Measurements from ENCODE around the gene SLC35F1.

Gene SLC35F1

GRCh38 chr6:118313208-118313607, 406.1 kb downstream of the SLC35F1 start:
- FAIRE-seq = no peak

GRCh38 chr6:118313762-118314161, 406.7 kb downstream of the SLC35F1 start:
- FAIRE-seq (no peak), DNase-seq (ENCODE audit: insufficient read length, low spot score) (no peak)
- TF ChIP-seq TAF1 (IDR thresholded peaks at IDR 0.05; ENCODE audit: low read depth, low read length) = no peak

More at GRCh38 chr6:118313208-118313607, 406.1 kb downstream of the SLC35F1 start:
- DNase-seq (ENCODE audit: insufficient read length, low spot score) = no peak
- TF ChIP-seq POU2F2 (IDR thresholded peaks at IDR 0.05; ENCODE audit: low read depth, low read length) (no peak), POLR2AphosphoS5 (IDR thresholded peaks at IDR 0.05; ENCODE audit: low read depth, low read length) (no peak), TAF1 (IDR thresholded peaks at IDR 0.05; ENCODE audit: low read depth, low read length) (no peak), SPI1 (IDR thresholded peaks at IDR 0.05; ENCODE audit: low read depth, low read length) (no peak), POLR2A (IDR thresholded peaks at IDR 0.05; ENCODE audit: low read depth, low read length) (no peak), PAX5 (IDR thresholded peaks at IDR 0.05; ENCODE audit: insufficient read depth, low read length, severe bottlenecking) (no peak)

DNA sequence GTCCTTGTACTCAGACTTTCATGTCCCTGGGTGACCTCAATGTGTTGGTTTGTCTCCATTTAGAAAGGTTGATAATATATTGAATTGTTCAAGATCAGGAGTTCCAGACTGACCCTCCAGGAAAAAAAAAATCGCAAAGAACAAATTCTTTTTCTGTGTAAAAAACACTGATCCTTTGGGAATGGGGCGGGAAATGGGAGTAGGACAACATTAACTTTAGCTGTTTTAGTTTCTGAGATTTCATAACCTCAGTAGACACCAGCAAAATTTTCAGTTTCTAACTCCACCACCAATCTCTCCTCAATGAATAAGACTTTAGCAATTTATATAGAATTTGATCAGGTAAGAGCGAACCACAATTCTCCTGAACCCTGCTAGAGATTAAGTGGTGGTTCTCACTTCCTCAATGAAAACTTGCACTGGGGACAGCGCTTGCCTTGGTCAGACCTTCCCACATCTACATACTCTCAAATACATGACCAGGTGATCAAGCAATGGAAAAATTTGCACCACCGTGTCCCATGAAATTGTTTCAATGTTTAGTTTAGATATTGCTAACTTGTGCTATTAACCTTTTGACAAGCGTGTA, 409.8 kb downstream of the SLC35F1 start:
- DNase-seq (ENCODE audit: insufficient read length, low spot score) (no peak), FAIRE-seq (no peak)
- TF ChIP-seq PAX5 (IDR thresholded peaks at IDR 0.05; ENCODE audit: insufficient read depth, low read length, severe bottlenecking) = no peak
- no peak for TF ChIP-seq TAF1 (IDR thresholded peaks at IDR 0.05; ENCODE audit: low read depth, low read length)
- TF ChIP-seq POLR2A (IDR thresholded peaks at IDR 0.05; ENCODE audit: low read depth, low read length) = no peak
- peak; percentile 85 for TF ChIP-seq SPI1 (IDR thresholded peaks at IDR 0.05; ENCODE audit: low read depth, low read length)
- TF ChIP-seq POLR2AphosphoS5 (IDR thresholded peaks at IDR 0.05; ENCODE audit: low read depth, low read length) = no peak
- no peak for TF ChIP-seq POU2F2 (IDR thresholded peaks at IDR 0.05; ENCODE audit: low read depth, low read length)

- FAIRE-seq = no peak
- DNase-seq (ENCODE audit: insufficient read length, low spot score) = no peak
- no peak for TF ChIP-seq POLR2AphosphoS5 (IDR thresholded peaks at IDR 0.05; ENCODE audit: low read depth, low read length)
- no peak for TF ChIP-seq POLR2A (IDR thresholded peaks at IDR 0.05; ENCODE audit: low read depth, low read length)
- no peak for TF ChIP-seq SPI1 (IDR thresholded peaks at IDR 0.05; ENCODE audit: low read depth, low read length)
- no peak for TF ChIP-seq PAX5 (IDR thresholded peaks at IDR 0.05; ENCODE audit: insufficient read depth, low read length, severe bottlenecking)
Observed at GRCh38 chr6:118317581-118318563, 410.8 kb downstream of the SLC35F1 start.

GRCh38 chr6:118318648-118319047, 411.6 kb downstream of the SLC35F1 start:
- DNase-seq (ENCODE audit: insufficient read length, low spot score) = no peak
- FAIRE-seq = no peak
- TF ChIP-seq TAF1 (IDR thresholded peaks at IDR 0.05; ENCODE audit: low read depth, low read length) (no peak), POU2F2 (IDR thresholded peaks at IDR 0.05; ENCODE audit: low read depth, low read length) (no peak), PAX5 (IDR thresholded peaks at IDR 0.05; ENCODE audit: insufficient read depth, low read length, severe bottlenecking) (no peak), POLR2A (IDR thresholded peaks at IDR 0.05; ENCODE audit: low read depth, low read length) (no peak), POLR2AphosphoS5 (IDR thresholded peaks at IDR 0.05; ENCODE audit: low read depth, low read length) (no peak)

- TF ChIP-seq TAF1 (IDR thresholded peaks at IDR 0.05; ENCODE audit: low read depth, low read length) = no peak
- no peak for TF ChIP-seq POU2F2 (IDR thresholded peaks at IDR 0.05; ENCODE audit: low read depth, low read length)
- TF ChIP-seq POLR2A (IDR thresholded peaks at IDR 0.05; ENCODE audit: low read depth, low read length) = no peak
- no peak for DNase-seq (ENCODE audit: insufficient read length, low spot score)
- no peak for FAIRE-seq
Observed at GRCh38 chr6:118319416-118319815, 412.4 kb downstream of the SLC35F1 start.

DNA sequence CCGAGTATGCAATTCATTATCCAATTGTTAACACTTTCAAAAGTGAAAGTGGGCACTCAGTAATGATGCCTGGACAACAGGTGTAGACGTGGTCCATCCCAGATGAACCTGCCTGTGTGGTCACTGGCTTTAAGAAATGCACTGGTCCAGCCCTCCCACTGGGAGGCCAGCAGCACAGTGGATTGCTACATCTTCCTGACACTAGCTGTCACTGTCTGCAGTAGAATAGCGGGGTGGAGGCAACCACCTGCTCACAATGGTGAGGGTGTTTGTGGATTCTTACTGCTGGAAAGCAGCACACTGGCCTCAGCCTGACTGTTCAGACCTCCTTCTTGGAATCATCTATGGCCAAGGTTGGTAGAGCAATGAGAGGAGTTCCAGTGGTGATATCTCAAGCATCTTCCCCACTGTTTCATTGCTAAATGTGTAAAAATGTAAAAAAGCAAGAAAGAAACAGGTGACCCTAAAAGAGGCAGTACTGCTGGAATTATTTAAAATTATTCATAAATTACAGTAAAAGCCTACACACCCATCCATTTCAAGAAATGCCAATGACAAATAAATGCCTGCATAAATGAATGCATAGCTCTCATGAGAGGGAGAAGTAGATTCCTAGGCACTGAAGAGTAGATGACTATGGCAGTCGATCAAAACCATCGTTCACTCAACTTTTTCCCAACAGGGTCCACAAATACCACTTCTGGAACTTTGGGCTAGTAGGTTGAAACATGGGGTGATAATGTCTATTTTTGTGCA, 413.0 kb downstream of the SLC35F1 start:
- TF ChIP-seq POLR2AphosphoS5 (IDR thresholded peaks at IDR 0.05; ENCODE audit: low read depth, low read length) = no peak
- no peak for TF ChIP-seq POLR2A (IDR thresholded peaks at IDR 0.05; ENCODE audit: low read depth, low read length)
- TF ChIP-seq TAF1 (IDR thresholded peaks at IDR 0.05; ENCODE audit: low read depth, low read length) = no peak
- TF ChIP-seq POU2F2 (IDR thresholded peaks at IDR 0.05; ENCODE audit: low read depth, low read length) = no peak
- TF ChIP-seq PAX5 (IDR thresholded peaks at IDR 0.05; ENCODE audit: insufficient read depth, low read length, severe bottlenecking) = no peak
- TF ChIP-seq SPI1 (IDR thresholded peaks at IDR 0.05; ENCODE audit: low read depth, low read length) = no peak
- no peak for FAIRE-seq
- DNase-seq (ENCODE audit: insufficient read length, low spot score) = no peak

DNA sequence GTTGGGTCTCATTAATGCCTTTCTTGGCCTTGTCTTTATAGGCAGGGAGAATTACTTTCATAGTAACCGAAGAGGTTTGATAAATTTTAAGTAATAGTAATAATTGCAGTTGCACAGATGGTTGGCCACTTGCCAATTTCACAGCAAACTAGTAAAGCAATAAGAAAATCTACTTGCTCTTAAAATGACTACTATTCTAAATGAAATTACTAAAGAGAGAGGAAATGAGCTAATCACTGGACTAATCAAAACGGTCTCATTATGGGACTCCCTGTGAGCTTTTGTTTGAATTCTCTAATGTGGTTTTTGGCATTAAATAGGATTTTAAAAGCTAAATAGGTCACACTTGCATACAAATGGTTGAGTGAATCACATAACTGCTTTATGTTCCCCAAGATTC, 413.6 kb downstream of the SLC35F1 start:
- DNase-seq (ENCODE audit: insufficient read length, low spot score) (no peak), FAIRE-seq (no peak)
- TF ChIP-seq TAF1 (IDR thresholded peaks at IDR 0.05; ENCODE audit: low read depth, low read length) (no peak), SPI1 (IDR thresholded peaks at IDR 0.05; ENCODE audit: low read depth, low read length) (no peak), POLR2A (IDR thresholded peaks at IDR 0.05; ENCODE audit: low read depth, low read length) (no peak), POLR2AphosphoS5 (IDR thresholded peaks at IDR 0.05; ENCODE audit: low read depth, low read length) (no peak), PAX5 (IDR thresholded peaks at IDR 0.05; ENCODE audit: insufficient read depth, low read length, severe bottlenecking) (no peak), POU2F2 (IDR thresholded peaks at IDR 0.05; ENCODE audit: low read depth, low read length) (no peak)

DNA sequence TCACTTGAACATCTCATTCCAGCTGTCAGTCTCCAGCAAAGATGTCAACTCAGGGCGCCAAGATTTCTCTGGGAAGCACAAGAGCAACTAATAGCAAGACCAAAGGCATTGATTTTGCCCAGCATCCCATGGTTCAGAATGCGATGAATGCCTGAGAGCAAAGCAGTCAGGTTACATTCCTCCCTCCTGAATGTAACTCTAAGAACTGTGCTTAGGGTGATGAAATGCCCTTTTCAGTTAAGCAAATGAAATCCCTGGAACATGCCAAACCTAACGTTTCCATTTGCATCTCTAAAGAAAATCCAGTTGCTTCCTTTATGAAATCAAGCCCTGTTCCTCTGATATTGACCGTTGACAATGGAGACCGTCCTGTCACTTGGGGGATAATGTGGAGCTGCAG, 417.1 kb downstream of the SLC35F1 start:
- TF ChIP-seq POLR2A (IDR thresholded peaks at IDR 0.05; ENCODE audit: low read depth, low read length) = no peak
- TF ChIP-seq SPI1 (IDR thresholded peaks at IDR 0.05; ENCODE audit: low read depth, low read length) = no peak
- TF ChIP-seq TAF1 (IDR thresholded peaks at IDR 0.05; ENCODE audit: low read depth, low read length) = no peak
- no peak for TF ChIP-seq PAX5 (IDR thresholded peaks at IDR 0.05; ENCODE audit: insufficient read depth, low read length, severe bottlenecking)
- TF ChIP-seq POU2F2 (IDR thresholded peaks at IDR 0.05; ENCODE audit: low read depth, low read length) = no peak
- TF ChIP-seq POLR2AphosphoS5 (IDR thresholded peaks at IDR 0.05; ENCODE audit: low read depth, low read length) = no peak
- DNase-seq (ENCODE audit: insufficient read length, low spot score) (no peak), FAIRE-seq (no peak)

Data from GM12891 (cell line).